ENCODE results near the gene DTX1.

DTX1 gene

DNA sequence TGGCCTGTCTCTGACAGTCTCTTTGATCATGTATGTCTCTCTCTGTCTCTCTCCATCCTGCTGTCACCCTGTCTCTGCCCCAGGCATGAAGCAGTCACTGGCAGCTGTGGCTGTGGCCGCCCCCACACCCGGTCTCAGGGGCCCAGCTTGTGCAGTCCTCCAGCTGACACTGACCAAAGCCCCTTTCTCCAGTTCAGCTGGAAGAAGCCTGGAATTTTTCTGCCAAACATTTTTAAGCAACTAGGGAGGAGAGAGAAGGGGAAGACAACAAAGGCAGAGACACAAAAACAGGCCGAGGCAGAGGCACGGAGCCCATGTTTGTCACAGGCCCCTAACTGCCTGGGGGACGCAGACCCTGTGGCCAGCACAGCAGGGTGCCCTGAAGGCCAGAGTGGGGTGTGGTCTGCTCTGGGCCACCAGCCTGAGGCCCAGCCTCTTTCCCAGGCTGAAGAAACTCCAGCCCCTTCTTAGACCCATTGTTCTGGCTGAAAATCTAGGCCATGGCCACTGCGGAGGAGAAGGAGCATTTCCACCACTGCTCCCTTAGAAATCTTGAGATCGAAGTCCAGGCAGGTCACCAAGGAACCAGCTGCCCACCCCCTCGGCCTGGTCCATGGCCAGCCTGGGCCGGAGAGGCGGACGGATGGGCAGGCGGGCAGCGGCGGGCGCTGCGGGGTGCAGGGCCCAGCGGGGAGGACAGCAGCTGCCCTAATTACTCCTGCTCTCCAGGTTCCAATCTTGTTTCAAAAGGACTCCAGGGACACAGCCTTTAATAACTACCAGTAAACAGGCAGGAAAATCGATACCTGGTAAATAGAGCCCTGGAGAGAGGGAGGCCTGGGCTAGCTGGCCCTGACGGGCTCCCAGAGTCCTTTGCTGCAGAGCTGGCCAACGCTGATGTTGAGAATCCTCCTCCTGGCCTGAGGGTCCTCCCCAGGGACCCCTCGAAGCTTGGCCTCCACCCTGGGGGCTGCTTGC lies 14.9 kb downstream of the DTX1 start:
- no peak for DNase-seq (ENCODE audit: low spot score)

DNA sequence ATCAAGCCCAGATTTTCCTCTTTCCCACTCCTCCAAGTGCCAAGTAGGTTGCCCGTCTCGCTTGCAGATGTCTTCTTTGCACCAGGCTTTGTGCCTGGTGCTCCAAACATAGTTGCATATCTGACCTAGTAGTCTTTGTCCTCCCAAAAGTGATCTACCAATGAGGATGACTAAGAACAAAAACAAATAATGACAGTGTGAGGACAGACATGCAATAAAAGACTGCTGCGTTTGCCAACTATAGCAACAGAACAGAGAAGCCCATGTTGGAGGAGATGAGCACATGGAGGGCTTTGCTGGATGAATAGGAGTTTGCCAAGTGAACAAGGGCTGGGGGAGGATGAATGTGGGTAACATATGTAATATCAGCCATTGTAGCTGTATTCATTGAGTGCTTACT lies 15.6 kb downstream of the DTX1 start:
- no peak for DNase-seq (ENCODE audit: low spot score)

DNA sequence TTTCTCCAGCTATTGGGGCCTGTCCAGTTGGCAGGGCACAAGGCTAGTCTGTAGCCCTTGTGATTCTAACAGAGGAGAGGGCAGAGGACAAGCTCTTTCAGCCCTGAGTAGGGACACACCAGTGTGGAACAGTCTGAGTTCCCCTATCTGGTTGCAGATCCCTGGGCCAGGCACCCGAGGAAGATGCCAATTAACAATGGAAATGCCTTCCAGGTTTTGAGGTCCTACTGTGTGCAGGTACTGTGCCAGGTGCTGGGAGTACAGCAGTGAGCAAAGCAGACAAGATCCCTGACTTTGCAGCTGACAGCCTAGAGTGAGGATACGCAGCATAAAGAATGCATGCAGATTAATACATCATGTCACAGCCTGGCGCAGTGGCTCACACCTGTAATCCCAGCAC lies 17.1 kb downstream of the DTX1 start:
- DNase-seq (ENCODE audit: low spot score), result no peak

DNA sequence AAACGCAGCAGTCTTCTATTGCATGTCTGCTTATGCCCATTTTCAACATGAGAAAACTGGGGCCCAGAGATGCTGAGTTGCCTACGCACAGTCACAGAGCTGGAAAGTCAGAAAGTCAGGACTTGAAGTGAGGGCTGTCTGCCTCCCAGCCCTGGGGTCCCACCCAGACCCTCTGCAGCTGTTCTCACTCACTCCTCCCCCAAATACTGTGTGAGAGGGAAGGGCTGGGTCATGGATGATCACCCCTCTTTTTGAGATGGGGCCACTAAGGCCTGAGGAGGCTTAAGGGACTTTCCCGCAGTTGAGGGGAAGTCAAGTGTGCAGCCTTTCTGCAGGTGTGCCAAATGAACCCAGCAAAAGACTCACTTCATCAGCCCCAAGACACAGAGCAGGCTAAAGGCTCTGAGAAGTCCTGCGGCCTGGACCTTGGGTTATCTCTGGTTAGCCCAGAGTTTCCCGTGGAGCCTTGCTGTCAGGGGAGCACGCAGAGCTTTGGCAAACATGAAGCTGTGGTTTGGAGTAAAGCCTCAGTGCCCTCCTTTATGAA lies 18.7 kb downstream of the DTX1 start:
- no peak for DNase-seq (ENCODE audit: low spot score)

DNA sequence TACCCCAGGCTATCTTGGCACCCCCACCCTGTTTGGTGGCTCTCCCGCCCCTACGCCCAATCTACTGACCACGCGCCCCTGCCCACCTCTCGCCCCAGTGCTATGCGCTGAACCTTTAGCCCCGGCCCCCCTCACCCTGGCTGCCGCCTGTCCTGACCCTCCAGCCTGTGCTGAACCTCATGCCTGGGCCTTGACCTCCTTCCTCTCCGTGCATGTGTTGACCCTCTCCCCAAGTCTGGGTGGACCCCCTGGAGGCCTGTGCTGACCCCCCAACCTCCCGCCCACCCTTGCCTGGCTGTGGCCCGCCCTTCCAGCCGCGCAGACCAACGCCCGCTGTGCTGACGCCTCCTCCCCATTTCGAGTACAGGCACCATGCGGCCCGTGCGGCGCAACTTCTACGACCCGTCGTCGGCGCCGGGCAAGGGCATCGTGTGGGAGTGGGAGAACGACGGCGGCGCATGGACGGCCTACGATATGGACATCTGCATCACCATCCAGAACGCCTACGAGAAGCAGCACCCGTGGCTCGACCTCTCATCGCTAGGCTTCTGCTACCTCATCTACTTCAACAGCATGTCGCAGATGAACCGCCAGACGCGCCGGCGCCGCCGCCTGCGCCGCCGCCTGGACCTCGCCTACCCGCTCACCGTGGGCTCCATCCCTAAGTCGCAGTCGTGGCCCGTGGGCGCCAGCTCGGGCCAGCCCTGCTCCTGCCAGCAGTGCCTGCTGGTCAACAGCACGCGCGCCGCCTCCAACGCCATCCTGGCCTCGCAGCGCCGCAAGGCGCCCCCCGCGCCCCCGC lies 20.7 kb downstream of the DTX1 start:
- no peak for DNase-seq (ENCODE audit: low spot score)

DNA sequence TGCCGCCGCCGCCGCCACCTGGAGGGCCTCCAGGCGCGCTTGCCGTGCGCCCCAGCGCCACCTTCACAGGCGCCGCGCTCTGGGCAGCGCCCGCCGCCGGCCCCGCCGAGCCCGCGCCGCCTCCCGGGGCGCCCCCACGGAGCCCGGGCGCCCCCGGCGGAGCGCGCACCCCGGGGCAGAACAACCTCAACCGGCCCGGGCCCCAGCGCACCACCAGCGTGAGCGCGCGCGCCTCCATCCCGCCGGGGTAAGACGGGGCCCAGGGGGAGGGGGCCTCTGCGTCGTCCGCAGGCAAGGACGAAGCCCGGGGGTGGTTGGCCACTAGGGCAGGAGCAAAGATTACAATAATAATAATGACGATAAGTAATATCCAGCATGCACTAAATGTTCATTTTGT lies 21.3 kb downstream of the DTX1 start:
- DNase-seq (ENCODE audit: low spot score), result no peak

DNA sequence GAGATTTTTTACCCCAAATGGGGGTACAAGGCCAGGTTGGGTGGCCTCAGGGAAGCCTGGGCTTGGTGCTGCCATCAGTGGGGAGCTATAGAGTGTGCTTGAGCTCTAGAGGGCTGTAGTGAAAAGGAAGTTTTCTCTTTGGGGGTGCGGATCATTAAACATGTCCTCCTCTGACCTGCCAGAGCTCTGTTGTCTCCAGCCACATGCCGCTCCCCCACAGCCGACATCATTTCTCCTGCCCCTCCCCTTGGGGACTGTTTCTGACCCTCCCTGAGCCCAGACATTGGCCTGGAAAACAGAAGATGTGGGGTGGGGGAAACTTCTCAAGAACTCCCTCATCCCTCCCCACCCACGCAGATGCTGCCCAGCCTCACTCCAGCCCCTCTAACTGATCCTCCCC lies 25.3 kb downstream of the DTX1 start:
- no peak for DNase-seq (ENCODE audit: low spot score)

DNA sequence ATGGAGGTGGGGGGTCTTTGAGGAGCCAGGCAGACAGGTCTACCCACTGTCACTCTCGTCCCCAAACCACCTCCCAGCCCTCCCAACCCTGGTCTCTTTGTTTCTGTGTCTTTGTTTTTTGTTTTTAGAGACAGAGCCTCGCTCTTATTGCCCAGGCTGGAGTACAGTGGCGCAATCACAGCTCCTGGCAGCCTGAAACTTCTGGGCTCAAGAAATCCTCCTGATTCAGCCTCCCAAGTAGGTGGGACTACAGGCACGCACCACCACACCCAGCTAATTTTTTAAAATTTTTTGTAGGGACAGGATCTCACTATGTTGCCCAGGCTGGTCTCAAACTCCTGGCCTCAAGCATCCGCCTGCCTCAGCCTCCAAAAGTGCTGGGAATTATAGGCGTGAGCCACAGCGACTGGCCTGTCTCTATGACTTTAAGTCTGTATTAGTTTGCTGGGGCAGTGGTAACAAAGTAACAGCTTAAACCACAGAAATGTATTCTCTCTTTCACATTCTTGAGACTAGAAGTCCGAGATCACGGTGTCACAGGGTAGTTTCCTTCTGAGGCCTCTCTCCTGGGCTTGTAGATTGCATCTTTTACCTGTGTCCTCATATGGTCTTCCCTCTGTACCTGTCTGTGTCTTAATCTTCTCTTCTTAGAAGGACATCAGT lies 26.1 kb downstream of the DTX1 start:
- no peak for DNase-seq (ENCODE audit: low spot score)

DNA sequence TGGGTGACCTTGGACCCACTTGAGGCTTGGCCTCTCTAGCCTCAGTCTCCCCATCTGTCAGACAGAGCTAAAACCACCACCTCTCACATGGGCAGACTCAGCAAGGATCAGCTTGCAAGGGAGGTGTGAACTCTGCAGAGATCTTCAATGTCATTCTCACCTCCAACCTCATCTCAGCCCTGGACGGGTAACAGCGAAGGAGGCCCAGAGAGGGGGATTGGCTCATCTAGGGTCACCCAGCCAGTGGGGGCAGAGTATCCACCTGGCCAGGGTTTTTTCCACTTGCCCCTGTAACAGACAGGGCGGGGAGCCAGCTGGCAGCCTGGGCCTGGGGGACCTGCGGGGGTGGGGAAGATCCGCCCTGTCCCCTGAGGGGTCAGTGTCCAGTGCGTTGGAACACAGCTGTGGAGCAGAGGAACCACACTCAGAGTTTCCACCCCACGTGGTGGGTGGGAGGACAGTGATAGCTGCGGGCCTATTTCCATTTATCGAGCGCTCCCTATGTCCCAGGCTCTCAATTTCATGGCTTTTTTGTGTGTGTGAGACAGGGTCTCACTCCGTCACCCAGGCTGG lies 27.4 kb downstream of the DTX1 start:
- no peak for DNase-seq (ENCODE audit: low spot score)

DNA sequence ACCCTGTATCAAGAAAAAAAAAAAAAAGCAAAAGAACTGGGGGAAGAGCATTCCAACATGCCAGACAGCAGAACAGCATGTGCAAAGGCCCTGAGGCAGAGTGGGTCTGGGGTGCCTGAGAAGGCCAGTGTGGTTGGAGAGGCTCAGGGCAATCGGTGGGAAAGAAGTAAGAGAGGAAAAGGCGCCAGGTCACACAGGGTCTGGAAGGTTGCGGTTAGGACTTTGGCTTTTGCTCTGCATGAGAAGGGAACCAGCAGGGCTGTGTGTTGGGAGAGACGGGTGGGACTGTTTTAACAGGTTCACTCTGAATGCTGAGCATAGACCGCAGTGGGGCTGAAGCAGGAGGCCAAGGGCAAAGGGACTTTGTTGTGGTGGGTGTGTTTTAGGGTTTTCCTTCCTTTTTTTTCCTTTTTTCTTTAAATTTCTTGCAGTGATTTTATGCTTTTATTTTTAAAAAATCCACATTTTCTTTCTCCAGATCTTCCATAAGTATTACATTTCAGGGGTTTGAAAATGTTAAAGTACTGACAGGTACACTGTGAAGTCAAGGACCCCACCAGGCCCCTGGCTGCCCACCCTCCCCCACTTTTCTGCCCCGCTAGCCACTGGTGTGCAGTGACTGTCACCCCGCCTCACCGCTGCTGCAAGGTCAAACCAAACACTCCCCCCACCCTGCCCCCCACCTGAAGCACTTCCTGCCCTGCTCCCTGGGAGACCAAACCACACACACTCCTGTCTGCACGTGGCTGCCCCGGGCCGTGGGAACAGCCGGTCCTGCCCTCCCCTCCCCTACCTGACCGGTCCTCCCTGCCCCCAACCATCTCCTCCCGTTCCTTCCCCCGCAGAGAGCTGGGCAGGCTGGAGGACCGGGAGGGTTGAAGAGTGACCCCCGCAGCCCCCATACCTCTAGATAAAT lies 30.0 kb downstream of the DTX1 start:
- no peak for DNase-seq (ENCODE audit: low spot score)

DNA sequence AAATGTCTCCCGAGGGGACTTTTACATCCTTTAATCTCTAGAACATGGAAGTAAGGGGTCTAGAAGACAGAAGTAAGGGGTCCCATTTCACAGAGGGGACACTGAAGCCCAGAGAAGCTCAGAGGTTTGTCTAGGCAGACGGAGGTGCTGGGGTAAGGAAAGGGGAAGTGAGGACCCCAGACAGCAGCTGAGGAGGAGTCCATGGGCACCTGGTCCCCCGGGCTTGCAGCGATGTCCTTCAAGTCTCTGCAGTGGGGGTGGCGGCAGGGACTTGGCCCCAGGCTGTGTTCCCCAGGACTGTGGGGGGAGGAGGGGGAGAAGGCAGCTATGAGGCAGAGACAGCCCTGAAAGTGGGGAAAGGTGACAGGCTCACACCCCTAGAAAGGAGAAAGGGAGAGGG lies 30.7 kb downstream of the DTX1 start:
- DNase-seq (ENCODE audit: low spot score), result no peak

DNA sequence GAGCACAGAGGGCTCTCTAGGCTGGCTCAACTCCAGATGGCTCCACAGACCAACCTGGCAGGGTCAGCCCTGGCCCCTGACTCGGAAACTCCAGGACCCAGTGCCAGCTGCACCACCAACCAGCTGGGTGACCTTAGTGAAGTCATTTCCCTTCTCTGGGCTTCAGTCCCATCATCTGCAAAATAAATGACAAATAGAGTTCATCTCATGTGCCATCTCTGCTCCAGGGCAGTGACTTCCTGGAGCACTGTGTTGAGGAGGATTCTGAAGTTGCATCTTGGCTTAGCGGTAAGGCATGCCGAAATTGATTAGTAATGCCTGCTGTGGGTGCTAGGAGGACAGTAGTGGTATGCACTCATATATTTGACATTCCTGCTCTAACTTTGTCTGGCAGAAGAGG lies 31.5 kb downstream of the DTX1 start:
- DNase-seq (ENCODE audit: low spot score), result no peak

DNA sequence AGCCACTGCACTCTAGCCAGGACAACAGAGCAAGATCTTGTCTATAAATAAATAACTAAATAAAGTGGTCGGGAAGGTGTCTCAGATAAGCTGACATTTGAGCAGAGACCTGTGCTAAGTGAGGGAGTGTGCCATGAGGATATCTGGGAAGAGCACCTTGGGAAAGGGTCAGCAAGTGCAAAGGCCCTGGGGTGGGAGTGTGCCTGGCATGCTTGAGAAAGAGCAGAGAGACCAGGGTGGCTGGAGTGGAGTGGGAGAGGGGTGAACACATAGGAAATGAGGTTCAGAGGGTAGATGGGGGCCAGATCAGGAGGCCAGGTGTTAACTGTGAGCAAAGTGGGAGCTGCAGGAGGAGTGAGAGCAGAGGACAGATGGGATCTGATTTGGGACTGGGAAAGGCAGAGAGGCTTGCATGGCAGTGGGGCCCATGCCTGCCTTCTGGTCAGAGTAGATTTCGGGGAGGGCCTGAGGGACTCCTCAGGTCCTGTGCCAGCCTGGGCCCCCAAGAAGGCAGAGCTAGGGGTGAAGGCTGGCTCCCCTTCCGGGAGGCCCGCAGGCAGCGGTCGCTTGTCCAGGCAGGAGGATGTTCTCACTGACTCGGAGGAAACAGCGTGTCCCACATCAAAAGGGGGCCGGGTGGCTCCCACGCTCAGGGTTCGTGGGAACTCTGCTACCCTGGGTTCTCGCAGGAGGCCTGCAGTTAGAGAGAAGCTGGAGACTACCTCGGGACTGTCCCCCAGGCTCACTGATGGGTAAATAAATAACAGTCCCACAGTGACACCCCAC lies 32.6 kb downstream of the DTX1 start:
- no peak for DNase-seq (ENCODE audit: low spot score)

DNA sequence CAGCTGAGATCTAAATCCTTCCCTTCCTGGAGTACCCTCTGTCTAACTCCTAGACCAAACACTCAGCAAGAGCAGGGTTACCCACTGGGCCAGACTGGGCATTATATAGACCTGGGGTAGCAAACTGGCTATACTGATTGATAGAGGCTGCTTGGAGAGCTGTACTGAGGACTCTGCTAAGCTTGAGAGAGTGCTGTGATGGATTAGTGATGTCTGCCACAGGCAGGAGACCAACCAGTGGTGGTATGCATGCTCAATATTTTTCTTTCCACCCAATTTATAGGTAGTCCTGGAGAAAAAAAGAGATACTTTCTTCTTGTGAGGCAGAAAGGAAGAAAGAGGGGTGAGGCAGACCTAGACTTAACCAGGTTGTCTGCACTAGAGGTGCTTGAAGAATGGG lies 33.3 kb downstream of the DTX1 start:
- DNase-seq (ENCODE audit: low spot score), result no peak

DNA sequence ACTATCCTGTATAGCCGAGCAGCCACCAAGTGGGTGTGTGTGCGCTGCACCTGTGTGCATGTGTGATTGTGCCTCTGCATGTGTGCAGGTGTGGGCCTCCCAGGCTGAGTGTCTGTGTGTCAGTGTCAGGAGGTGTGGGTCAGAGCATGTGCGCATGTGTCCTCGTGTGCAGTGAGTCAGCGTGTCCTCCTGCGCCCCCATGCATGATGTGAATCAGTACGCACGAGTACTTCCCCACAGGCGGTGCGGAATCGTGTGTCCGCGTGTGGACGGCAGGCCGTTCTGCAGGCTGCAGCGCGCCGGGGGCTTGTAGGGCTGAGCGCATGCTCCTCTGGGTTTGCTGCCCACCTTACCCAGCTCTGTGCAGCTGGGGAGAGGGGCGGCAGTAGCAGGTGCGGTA lies 34.2 kb downstream of the DTX1 start:
- DNase-seq (ENCODE audit: low spot score), result no peak

DNA sequence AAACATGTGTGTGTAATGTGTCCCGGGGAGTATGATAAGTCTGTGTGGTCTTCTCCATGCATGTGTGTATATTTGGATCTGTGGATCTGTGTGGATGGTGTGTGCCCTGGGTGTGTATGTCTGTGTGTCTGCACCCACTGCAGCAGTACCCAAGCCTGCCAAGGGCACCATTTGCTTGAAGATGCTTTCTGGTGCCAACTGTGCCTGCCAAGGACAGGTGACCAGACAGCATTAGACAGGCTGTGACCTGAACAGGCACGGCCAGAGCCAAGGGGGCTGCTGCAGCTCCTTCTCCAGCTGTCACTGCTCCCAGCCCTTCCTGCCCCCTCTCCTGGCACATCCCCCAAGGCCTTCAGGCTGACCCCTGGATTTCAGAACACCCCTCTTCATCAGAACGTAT lies 35.0 kb downstream of the DTX1 start:
- DNase-seq (ENCODE audit: low spot score), result no peak

DNA sequence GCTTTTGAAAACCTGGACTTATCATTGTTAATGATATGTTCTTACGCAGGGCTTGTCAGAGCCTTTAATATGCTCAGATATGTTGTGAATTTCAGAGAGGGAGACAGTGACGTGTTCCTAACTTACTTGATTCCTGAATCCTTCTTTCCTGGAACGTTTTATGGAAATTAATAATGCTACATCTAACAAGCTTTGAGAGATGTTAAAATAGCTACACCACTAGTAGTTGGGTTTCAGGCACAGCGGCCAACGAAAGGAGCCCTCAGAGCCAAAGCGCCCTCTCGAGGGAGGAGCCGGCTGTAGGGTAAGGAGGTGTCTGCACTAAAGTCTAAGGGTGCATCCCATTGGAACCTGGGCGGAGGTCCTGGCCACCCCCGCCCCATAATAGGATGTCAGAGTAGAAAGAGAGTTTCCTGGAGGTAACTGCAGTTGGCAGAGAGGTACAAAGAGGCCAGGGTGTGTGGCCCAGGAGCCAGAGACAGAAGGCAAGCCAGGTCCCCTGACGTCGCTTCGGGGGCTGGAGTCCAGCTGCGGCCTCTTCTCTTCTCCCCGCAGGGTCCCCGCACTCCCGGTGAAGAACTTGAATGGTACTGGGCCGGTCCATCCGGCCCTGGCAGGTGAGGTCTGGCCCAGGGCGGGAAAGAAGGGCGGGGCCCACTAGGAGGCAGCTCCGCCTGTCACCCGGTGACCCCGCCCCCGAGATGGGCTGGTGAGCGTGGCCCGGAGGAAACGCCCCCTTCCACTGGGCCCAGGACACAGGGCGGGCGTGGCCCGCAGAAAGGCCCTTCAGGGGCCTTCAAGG lies 36.3 kb downstream of the DTX1 start:
- no peak for DNase-seq (ENCODE audit: low spot score)

DNA sequence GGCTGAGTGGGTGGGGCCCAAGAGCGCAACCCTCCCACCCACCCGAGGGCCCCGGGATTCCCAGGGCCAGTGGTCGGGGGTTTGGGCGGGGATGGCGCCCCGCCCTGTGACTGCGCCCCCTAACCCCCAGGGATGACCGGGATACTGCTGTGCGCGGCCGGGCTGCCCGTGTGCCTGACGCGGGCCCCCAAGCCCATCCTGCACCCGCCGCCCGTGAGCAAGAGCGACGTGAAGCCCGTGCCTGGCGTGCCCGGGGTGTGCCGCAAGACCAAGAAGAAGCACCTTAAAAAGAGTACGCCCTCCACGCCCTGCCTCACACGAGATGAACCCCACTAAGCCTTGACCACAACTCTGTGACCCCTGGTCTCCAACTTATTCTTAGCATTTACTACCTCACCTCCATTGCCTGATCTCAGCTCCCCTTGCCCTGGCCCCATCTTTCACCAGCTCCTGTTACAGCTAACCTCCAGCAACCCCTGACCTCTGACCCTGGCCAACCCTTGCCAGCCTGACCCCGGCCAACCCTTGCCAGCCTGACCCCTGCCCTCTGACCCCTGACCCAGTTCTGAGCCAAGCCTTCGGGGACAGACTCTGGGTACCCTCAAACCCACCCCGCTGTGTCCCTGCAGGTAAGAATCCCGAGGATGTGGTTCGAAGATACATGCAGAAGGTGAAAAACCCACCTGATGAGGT lies 37.0 kb downstream of the DTX1 start:
- no peak for DNase-seq (ENCODE audit: low spot score)

DNA sequence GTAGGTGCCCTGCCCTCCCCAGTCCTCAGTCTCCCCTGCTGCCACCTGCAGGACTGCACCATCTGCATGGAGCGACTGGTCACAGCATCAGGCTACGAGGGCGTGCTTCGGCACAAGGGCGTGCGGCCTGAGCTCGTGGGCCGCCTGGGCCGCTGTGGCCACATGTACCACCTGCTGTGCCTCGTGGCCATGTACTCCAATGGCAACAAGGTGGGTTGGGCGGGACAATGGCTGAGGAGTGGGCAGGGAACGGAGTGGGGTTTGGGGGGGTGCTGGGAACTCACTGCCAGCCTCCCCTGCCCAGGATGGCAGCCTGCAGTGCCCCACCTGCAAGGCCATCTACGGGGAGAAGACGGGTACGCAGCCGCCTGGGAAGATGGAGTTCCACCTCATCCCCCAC lies 38.2 kb downstream of the DTX1 start:
- DNase-seq (ENCODE audit: low spot score), result no peak
